D721Med (cell line): ENCODE results near the gene TOM1L1.

Source experiments
- DNase-seq: peaks from one replicate; pipeline ENCODE4 v3.0.0; 2011; ENCODE audit warnings: low spot score; ENCODE audit not compliant: insufficient read length
- FAIRE-seq: peaks from 2 replicates; lab custom pipeline; 2011; peaks lifted over from hg19 to GRCh38; lab: Jason Lieb, UNC
- TF ChIP-seq, protein P1 (sequence below): IDR thresholded peaks from 2 replicates; pipeline ENCODE4 v1.5.1; 2012; ENCODE audit warnings: mild to moderate bottlenecking, control low read depth; ENCODE audit not compliant: insufficient read depth; ENCODE audit errors: missing control alignments

The TOM1L1 gene

DNA sequence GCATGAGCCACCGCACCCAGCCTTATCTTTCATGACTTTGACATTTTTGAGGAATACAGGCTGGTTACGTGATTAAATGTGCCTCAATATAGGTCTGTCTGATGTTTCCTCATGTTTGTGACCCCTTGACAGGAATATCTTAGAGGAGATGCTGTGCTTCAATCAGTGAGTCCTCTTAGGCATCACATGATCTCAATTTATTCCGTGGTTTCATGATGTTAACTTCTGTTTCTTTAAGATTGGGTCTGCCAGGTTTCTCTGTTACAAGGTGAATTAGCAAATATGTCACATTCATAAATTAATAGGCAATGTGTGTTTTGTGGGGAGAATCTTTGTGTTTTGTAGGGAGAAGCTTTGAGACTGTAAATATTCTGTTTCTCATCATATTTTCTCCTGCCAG lies 71.2 kb downstream of the TOM1L1 start:
- TF ChIP-seq, protein P1, sequence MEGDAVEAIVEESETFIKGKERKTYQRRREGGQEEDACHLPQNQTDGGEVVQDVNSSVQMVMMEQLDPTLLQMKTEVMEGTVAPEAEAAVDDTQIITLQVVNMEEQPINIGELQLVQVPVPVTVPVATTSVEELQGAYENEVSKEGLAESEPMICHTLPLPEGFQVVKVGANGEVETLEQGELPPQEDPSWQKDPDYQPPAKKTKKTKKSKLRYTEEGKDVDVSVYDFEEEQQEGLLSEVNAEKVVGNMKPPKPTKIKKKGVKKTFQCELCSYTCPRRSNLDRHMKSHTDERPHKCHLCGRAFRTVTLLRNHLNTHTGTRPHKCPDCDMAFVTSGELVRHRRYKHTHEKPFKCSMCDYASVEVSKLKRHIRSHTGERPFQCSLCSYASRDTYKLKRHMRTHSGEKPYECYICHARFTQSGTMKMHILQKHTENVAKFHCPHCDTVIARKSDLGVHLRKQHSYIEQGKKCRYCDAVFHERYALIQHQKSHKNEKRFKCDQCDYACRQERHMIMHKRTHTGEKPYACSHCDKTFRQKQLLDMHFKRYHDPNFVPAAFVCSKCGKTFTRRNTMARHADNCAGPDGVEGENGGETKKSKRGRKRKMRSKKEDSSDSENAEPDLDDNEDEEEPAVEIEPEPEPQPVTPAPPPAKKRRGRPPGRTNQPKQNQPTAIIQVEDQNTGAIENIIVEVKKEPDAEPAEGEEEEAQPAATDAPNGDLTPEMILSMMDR: no peak
- FAIRE-seq (no peak), DNase-seq (no peak)

DNA sequence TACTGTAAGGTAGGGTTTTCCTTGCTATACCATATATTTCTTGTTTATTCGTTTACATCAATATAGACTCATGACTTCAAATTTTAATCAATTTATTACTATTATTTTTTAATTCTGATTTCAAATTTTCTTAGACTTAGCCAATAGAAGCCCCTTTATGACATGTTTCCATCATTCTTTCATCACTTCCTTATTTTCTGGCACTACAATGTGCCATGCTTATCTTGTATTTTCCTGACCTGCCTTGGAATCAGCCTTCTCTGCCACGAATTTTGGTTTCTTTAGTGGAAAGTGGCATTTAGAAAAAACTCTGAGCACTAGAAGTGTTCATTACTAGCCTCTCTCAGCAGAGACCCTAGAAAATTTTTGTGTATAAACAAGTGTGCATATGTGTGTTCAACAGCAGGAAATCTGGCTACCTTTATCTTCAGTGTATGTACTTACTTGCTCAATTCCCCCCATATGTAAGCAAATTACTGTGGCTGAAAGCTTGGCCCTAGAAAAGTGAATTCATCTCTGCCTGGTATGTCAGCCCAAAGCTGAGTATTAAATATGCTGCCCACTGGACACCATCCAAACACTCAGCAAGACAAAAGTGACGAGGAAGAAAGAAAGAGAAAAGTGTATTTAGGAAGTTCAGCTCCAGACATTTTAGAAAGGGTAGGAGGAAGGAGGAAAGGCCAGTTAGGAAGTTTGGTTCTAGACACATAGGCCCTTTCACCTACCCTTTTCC lies 71.9 kb downstream of the TOM1L1 start:
- FAIRE-seq: no peak
- DNase-seq: no peak
- TF ChIP-seq, protein P1: no peak

DNA sequence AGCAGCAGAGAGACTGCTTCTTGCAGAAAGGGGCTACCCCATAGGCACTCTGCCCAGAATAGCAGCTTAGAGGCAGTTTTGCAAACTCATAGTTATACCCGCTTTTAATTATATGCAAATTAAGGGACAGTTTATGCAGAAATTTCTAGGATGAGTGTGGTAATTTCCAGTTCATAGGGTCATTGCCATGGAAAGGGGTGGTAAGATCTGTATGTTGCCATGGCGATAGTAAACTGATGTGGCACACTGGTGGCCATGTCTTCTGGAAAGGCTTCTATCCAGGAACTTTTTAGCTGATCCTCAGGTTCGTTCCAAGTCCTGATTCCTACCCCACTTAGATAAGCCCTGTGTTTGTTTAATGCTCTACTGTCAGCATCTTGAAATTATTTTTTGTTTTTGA lies 74.1 kb downstream of the TOM1L1 start:
- DNase-seq: no peak
- FAIRE-seq: no peak
- TF ChIP-seq, protein P1: no peak

DNA sequence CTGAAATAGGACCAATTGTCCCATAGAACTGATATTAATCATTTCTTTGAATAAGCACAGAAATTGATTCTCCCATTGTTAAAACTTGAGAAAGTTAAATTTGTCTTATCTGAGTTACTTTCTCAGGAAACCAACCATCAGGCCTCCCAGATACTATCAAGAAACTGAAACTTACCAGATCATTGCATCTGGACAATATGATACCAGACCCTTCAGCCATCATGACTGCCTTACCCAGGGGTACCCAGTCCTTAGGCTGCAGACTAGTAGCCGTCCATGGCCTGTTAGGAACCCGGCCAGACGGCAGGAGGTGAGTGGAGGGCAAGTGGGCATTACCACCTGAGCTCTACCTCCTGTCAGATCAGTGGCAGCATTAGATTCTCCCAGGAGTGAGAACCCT lies 75.7 kb downstream of the TOM1L1 start:
- DNase-seq (no peak), FAIRE-seq (no peak)
- TF ChIP-seq, protein P1: no peak

DNA sequence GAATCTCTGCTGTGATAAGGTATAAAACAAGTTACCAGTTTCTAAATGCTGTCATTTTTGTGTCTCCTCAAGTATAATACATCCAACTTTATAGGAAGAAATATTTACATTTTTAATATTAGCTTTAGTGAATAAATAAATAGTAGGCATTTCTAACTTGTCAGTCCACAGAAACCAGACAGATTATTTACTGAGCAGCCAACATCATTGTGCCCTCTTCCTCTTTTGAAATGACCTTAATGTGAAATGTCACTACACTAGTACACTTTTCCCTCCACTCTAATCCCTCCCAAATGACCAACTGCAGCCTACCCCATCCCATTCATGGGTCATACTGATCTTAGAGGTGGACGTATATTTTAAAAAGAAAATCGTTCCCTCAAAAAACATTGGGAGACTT lies 77.1 kb downstream of the TOM1L1 start:
- DNase-seq: no peak
- FAIRE-seq: no peak
- TF ChIP-seq, protein P1: no peak

DNA sequence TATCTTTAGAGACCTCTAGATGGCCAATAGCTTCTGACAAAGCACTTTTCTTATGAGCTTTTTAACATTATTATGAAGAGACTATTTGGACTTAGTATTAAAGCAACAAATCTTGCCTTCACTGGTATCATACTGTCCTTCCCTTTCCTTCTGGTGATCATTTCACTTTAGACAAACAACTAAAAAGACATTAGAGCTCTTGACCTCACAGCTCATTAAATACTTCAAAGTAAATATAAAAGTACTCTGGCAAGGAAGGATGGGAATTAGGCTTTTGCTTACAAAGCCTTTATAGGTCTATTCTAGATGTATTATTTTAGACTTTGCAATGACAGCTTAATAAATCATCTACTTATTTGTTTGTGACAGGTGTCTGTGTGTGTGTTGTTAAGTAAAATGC lies 79.0 kb downstream of the TOM1L1 start:
- DNase-seq: no peak
- TF ChIP-seq, protein P1: no peak
- no peak for FAIRE-seq

DNA sequence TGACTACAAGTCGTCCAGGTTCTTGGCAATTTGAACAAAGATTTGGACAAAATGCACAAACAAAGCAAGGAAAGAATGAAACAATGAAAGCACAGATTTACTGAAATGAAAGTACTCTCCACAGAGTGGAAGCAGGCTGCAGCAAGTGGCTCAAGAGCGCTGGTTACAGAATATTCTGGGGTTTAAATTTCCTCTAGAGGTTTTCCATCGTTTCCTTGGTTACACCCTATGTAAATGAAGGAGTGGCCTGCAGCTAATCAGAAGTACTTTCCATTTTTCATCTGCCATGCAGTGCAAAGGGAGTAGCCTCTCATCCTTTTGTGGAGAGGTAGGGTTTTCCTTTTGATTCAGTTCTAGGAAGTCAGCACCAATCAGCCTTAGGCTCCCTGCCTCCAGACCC lies 79.7 kb downstream of the TOM1L1 start:
- TF ChIP-seq, protein P1: no peak
- no peak for FAIRE-seq
- DNase-seq: no peak
